HepG2 (cell line): Measurements from ENCODE around the gene GBA3. TPM values are rescaled to one million over a fixed set of nuclear protein-coding genes. Genes with fewer than 3 reads are reported as not detected.

Source experiments
- ATAC-seq: fragments of 200-7000 bp; cut with Tn5 transposase; 3 replicates; pipeline ENCODE4 v1.9.1; 2020; ENCODE audit warnings: mild to moderate bottlenecking, moderate library complexity
- BruUV-seq: library from RNA; stranded (reverse); fragments of 400-500 nt; replicated peaks from 2 replicates; lab custom pipeline; 2021; lab: Mats Ljungman, UMichigan
- CTCF ChIA-PET: fragments of 300-600 bp; formaldehyde crosslinking; extraction: SDS; loops from one replicate; lab custom pipeline; 2021; ENCODE audit warnings: low total read pairs, inconsistent platforms, low intra/inter-chr PET ratio; lab: Yijun Ruan, JAX
- POLR2A ChIA-PET: fragments of 350-600 bp; sonication (Branson Sonifier 250); formaldehyde crosslinking; loops from one replicate; lab custom pipeline; 2020; ENCODE audit warnings: antibody characterized with exemption, inconsistent platforms; lab: Yijun Ruan, JAX
- DNase-seq: peaks from one replicate; pipeline ENCODE4 v3.0.0-alpha.2; 2015; ENCODE audit warnings: low spot score
- FAIRE-seq: peaks from 3 replicates; lab custom pipeline; 2011; peaks lifted over from hg19 to GRCh38; lab: Jason Lieb, UNC
- H2AFZ ChIP-seq: one replicate; pipeline ENCODE4 v1.6.1; 2011; ENCODE audit warnings: low read length, inconsistent platforms
- H3K27ac ChIP-seq: fragments of 300-600 bp; 3 replicates; pipeline ENCODE4 v1.8.0; 2011; ENCODE audit warnings: mixed run types, mild to moderate bottlenecking, mixed read lengths, low read length, inconsistent platforms; ENCODE audit not compliant: insufficient read depth; ENCODE audit errors: extremely low read length
- H3K27me3 ChIP-seq, 2 experiments: fragments of 200-600 bp in 1 of 2; 2 replicates in 1 of 2; 3 replicates in 1 of 2; pipeline versions ENCODE4 v1.6.0 to v1.8.0; 2011; ENCODE audit warnings: low read length in 2 of 2, mild to moderate bottlenecking in 2 of 2, moderate library complexity in 2 of 2, inconsistent platforms in 1 of 2; ENCODE audit not compliant: insufficient read depth in 2 of 2, control insufficient read depth in 1 of 2
- H3K36me3 ChIP-seq, 2 experiments: fragments of 200-600 bp in 1 of 2; replicated peaks in 1 of 2; 2 replicates in 1 of 2; 3 replicates in 1 of 2; pipeline versions ENCODE4 v1.5.1 to v1.8.0; 2011; ENCODE audit warnings: low read length in 2 of 2, inconsistent platforms in 1 of 2; ENCODE audit not compliant: insufficient read depth in 2 of 2, control insufficient read depth in 1 of 2
- H3K4me1 ChIP-seq: 2 replicates; pipeline ENCODE4 v1.5.1; 2012; ENCODE audit warnings: low read length, inconsistent platforms; ENCODE audit not compliant: insufficient read depth
- H3K4me2 ChIP-seq: 2 replicates; pipeline ENCODE4 v1.6.0; 2011; ENCODE audit warnings: low read depth, low read length, inconsistent platforms
- H3K4me3 ChIP-seq, 3 experiments: fragments of 200-600 bp in 1 of 3; sonication (generic), shearing (Covaris generic) in 1 of 3; replicated peaks in 1 of 3; 2 replicates each; pipeline ENCODE4 v1.5.1; 2011 to 2016; ENCODE audit warnings: low read length in 3 of 3, inconsistent platforms in 2 of 3, low read depth in 2 of 3, mild to moderate bottlenecking in 2 of 3, control low read depth in 1 of 3, mixed read lengths in 1 of 3; ENCODE audit not compliant: insufficient read depth in 1 of 3
- H3K79me2 ChIP-seq: one replicate; pipeline ENCODE4 v1.6.1; 2011; ENCODE audit warnings: low read length, inconsistent platforms; ENCODE audit not compliant: insufficient read depth
- H3K9ac ChIP-seq: 2 replicates; pipeline ENCODE4 v1.6.0; 2011; ENCODE audit warnings: mild to moderate bottlenecking, low read depth, low read length, inconsistent platforms; ENCODE audit not compliant: insufficient read depth
- H3K9me3 ChIP-seq: 2 replicates; pipeline ENCODE4 v1.5.1; 2012; ENCODE audit warnings: mild to moderate bottlenecking, low read length
- H4K20me1 ChIP-seq: 2 replicates; pipeline ENCODE4 v1.6.0; 2011; ENCODE audit warnings: inconsistent platforms, mild to moderate bottlenecking, low read length, moderate library complexity; ENCODE audit not compliant: insufficient read depth
- ARNT ChIP-seq: fragments of 450-650 bp; IDR thresholded peaks from 2 replicates; pipeline ENCODE4 v1.6.1; 2017
- DPF2 ChIP-seq: sonication (generic); formaldehyde crosslinking; IDR thresholded peaks from 2 replicates; pipeline ENCODE4 v1.4.0; 2020; ENCODE audit warnings: mild to moderate bottlenecking, low read depth, missing genetic modification reagents, borderline replicate concordance
- E2F1 ChIP-seq: sonication (generic); formaldehyde crosslinking; IDR thresholded peaks from 2 replicates; pipeline ENCODE4 v1.5.0; 2020; ENCODE audit warnings: missing genetic modification reagents
- IKZF1 ChIP-seq: fragments of 450-650 bp; IDR thresholded peaks from 2 replicates; pipeline ENCODE4 v1.7.1; 2016
- PHF20 ChIP-seq: sonication (generic); formaldehyde crosslinking; IDR thresholded peaks from 2 replicates; pipeline ENCODE4 v1.5.0; 2020; ENCODE audit warnings: mild to moderate bottlenecking, missing genetic modification reagents
- PRDM4 ChIP-seq: sonication (generic); formaldehyde crosslinking; IDR thresholded peaks from 2 replicates; pipeline ENCODE4 v1.9.0; 2021; ENCODE audit warnings: missing genetic modification reagents, borderline replicate concordance
- WIZ ChIP-seq: sonication (generic); formaldehyde crosslinking; IDR thresholded peaks from 2 replicates; pipeline ENCODE4 v1.5.1; 2020; ENCODE audit warnings: mild to moderate bottlenecking, missing genetic modification reagents
- ZNF136 ChIP-seq: sonication (generic); formaldehyde crosslinking; IDR thresholded peaks from 2 replicates; pipeline ENCODE4 v1.8.1; 2022; ENCODE audit warnings: low read depth, mild to moderate bottlenecking, moderate library complexity, missing genetic modification reagents
- ZNF44 ChIP-seq: sonication (generic); formaldehyde crosslinking; IDR thresholded peaks from 2 replicates; pipeline ENCODE4 v1.5.1; 2020; ENCODE audit warnings: mild to moderate bottlenecking, missing genetic modification reagents
- ZNF512 ChIP-seq: sonication (generic); formaldehyde crosslinking; IDR thresholded peaks from 2 replicates; pipeline ENCODE4 v1.4.0; 2020; ENCODE audit warnings: mild to moderate bottlenecking, missing genetic modification reagents
- ZNF547 ChIP-seq: sonication (generic); formaldehyde crosslinking; IDR thresholded peaks from 2 replicates; pipeline ENCODE4 v1.5.1; 2020; ENCODE audit warnings: mild to moderate bottlenecking, missing genetic modification reagents
- ZNF589 ChIP-seq: sonication (generic); formaldehyde crosslinking; conservative IDR thresholded peaks from 2 replicates; pipeline ENCODE4 v1.8.0; 2022; ENCODE audit warnings: mild to moderate bottlenecking, moderate library complexity, missing genetic modification reagents
- ZNF746 ChIP-seq: sonication (generic); formaldehyde crosslinking; IDR thresholded peaks from 2 replicates; pipeline ENCODE4 v1.8.0; 2022; ENCODE audit warnings: mild to moderate bottlenecking, missing genetic modification reagents
- ZNF747 ChIP-seq: sonication (generic); formaldehyde crosslinking; IDR thresholded peaks from 2 replicates; pipeline ENCODE4 v1.8.1; 2023; ENCODE audit warnings: missing genetic modification reagents, mild to moderate bottlenecking, borderline replicate concordance
- ZNF761 ChIP-seq: sonication (generic); formaldehyde crosslinking; conservative IDR thresholded peaks from 2 replicates; pipeline ENCODE4 v1.4.0; 2020; ENCODE audit warnings: mild to moderate bottlenecking, missing genetic modification reagents
- WGBS: methylation state at CpG from one replicate; pipeline ENCODE4 v1.1.6; 2017; ENCODE audit warnings: low lambda C conversion rate; 5-methylcytosine and 5-hydroxymethylcytosine counted together
- in situ Hi-C: cut with HindIII; loops from 2 replicates; pipeline ENCODE4 v1.10.0; 2017; ENCODE audit warnings: low pct_unique_long_range_greater_than_20kb; ENCODE audit not compliant: extremely low pct_ligation_motif_present
- intact Hi-C: fragments of 100-400 bp; cut with micrococcal nuclease; formaldehyde crosslinking; loops from one replicate; pipeline ENCODE4 v1.10.0; 2022; ENCODE audit not compliant: unreplicated experiment
- polyA plus RNA-seq, 8 experiments: library from polyadenylated mRNA; depleted of rRNA in 3 of 8; stranded (reverse) in 7 of 8; unstranded in 1 of 8; fragments of >200 nt; fragmentation: Illumina TruSeq in 4 of 8; extraction: Trizol in 4 of 8; gene quantifications; 2 replicates each; pipeline versions ENCODE4 v1.2.1 to v1.2.3, GENCODE V29; 2011 to 2016; ENCODE audit warnings: low read depth in 4 of 8, missing spikeins in 1 of 8, mixed read lengths in 1 of 8; ENCODE audit not compliant: insufficient read depth in 1 of 8
- total RNA-seq, 5 experiments: library from RNA; depleted of rRNA; stranded (reverse); fragments of >200 nt; fragmentation: Illumina TruSeq; extraction: Trizol; gene quantifications; 2 replicates each; pipeline ENCODE4 v1.2.3, GENCODE V29; 2016; ENCODE audit warnings: low read depth in 1 of 5

GBA3 gene
- total and polyA plus RNA-seq, 2 of the 13 experiments (the other 11 are each of a cell fraction or from before 2014, with no cell fraction given), result 0.18 TPM; not detected in 1

- ChIA-PET POLR2A (no interaction called here), CTCF (no interaction called here)
- Histone ChIP-seq H3K27ac (no peak overlapping the region), H2AFZ (no peak overlapping the region), H3K4me2 (no peak overlapping the region), H3K9me3 (no peaks in the 10 kb centered on the region), H3K4me1 (no peaks in the 10 kb centered on the region), H3K79me2 (no peaks in the 10 kb centered on the region), H3K4me3 (no peak overlapping the region), H3K9ac (no peak overlapping the region), H3K27me3 (no peaks in the 10 kb centered on the region), H4K20me1 (no peaks in the 10 kb centered on the region), H3K36me3 (no peaks in the 10 kb centered on the region)
- DNase-seq (no peak), FAIRE-seq (no peak), ATAC-seq (no peak)
- 21% methylated on average over 4 of the region's 4 CpGs for WGBS
- intact Hi-C loops, result no loop called here
- TF ChIP-seq ZNF512 (CRISPR knock-in tag), result no peak
- no peak for TF ChIP-seq ZNF589 (CRISPR knock-in tag)
- TF ChIP-seq ARNT, result no peak
- TF ChIP-seq ZNF136 (CRISPR knock-in tag), result no peak
- no peak for TF ChIP-seq ZNF547 (CRISPR knock-in tag)
- TF ChIP-seq PRDM4, result no peak
- no peak for TF ChIP-seq ZNF747 (CRISPR knock-in tag)
- no peak for TF ChIP-seq ZNF761 (CRISPR knock-in tag)
- no peak for TF ChIP-seq ZNF746 (CRISPR knock-in tag)
- TF ChIP-seq ZNF44 (CRISPR knock-in tag), result no peak
- no peak for TF ChIP-seq DPF2 (CRISPR knock-in tag)
- no peak for TF ChIP-seq PHF20 (CRISPR knock-in tag)
- TF ChIP-seq E2F1 (CRISPR knock-in tag), result no peak
- TF ChIP-seq IKZF1, result no peak
- TF ChIP-seq WIZ (CRISPR knock-in tag), result no peak
- in situ Hi-C loops, result no loop called here
- BruUV-seq, result no TSS peak
Observed at GRCh38 chr4:22780317-22780716, 87.6 kb downstream of the GBA3 start.
